Head of caudate nucleus (tissue), 42 donors: ENCODE data around the gene NEMP1.

ENCODE experiments used
- DNase-seq, 42 donors: peaks; one replicate each; pipeline versions ENCODE4 v3.0.0 to v3.0.0-alpha.2; 2020 to 2021; ENCODE audit warnings: mixed read lengths in 7 of 42
- intact Hi-C: fragments of 100-400 bp; cut with DNase I; formaldehyde crosslinking; loops from one replicate; pipeline ENCODE4 v1.15.0; 2022

NEMP1 gene

DNA sequence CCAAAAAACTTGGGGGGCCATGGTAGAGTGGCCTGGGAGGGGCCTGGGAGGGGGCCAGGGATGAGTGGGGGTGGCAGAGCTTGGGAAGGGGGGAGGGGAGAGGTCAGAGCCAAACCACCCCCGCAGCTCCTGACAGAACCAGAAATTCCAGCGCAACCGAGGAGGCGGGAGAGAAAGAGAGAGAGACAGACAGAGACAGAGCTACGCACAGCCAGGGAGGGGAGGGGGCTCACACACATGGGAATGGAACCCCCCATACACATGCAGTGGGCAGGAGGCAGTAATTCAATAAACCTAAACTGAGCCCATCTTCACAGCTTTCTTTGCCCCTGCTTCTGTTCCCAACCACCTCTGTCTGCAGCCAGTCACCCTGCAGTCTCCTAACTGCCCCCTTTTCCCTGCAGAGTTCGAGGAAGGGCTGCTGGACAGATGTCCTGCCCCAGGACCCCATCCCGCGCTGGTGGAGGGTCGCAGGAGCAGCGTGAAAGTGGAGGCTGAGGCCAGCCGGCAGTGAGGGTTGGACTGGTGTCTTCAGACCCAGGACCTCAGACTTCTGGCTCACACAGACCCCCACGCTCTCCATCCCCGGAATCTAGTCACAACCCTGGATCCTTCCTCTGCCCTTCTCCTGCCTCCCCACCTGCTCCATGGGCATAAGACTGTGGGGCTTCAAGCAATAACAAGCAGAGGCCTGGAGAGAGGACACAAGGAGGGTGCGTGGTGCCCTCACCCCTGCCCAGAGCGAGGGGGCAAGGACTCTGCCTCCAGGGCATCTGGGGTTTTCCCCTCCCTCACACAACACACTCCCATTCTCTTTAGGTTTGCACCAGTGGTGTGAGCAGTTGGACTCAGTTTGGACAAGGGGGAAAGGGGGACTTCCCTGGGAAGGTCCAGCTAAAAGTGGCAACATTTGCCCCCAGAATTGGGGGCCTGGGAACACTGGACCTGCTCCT is 15.9 kb upstream of the NEMP1 start:
- intact Hi-C loops = no loop called here
- peak in 12 of 42 donors; percentile 19 to 73 (median 39) for DNase-seq

DNA sequence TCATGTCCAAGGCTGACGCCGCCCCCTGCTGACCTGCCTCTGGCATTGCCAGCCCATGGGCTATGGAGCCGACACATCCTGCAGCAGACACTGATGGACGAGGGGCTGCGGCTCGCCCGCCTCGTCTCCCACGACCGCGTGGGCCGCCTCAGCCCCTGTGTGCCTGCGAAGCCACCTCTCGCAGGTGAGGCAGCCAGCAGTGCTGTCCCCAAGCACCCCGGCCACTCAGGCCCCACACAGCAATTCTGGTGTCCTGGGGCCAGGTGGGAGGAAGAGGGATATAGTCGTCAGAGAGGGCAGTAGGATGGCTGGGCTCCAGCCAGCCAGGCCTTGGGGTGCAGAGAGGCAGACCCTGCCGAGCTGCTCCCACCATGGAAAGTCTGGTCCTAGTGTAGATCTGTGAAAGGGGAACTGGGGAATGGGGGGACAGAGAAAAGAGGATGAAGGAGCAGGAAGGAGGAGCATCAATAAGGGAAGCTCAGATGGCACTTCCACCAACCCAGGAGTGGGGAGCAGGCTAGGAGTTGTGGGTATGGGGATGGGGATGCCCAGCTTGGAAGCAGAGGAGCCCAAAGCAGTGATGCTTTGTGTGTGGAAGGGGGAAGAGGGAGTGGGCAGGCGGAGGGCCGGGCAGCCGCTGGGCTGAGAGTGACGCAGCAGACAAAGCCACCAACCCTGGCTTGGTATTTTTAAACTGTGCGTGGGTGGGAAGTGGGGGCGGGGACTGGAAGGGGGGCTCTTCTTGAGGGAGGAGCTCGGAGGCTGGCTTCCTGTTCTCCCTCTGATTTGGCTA is 15.0 kb upstream of the NEMP1 start:
- DNase-seq = peak in 40 of 42 donors; percentile 24 to 81 (median 56)
- intact Hi-C loops = no loop called here

DNA sequence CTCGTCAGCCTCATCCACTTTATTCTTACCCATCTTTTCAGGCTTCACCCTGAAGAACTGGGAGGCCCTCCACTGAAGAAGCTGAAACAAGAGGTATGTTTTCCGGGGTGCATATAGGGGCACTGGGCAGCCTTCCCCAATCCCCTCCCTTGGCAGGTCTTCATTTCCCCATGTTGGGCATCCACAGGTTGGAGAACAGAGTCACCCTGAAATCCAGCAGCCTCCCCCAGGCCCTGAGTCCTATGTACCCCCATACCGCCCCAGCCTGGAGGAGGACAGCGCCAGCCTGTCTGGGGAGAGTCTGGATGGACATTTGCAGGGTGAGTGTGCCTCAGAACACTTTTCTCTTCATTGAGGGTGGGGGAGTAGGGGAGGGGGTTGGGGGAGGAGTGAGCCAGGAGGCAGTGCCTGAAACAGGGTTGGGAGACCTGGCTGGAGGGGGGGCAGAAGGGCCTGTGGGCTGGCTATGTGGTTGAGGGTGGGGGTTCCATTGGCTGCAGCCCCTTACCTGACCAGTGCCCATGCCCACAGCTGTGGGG is 14.4 kb upstream of the NEMP1 start:
- peak in 1 of 42 donors; percentile 41 for DNase-seq
- intact Hi-C loops = no loop called here

DNA sequence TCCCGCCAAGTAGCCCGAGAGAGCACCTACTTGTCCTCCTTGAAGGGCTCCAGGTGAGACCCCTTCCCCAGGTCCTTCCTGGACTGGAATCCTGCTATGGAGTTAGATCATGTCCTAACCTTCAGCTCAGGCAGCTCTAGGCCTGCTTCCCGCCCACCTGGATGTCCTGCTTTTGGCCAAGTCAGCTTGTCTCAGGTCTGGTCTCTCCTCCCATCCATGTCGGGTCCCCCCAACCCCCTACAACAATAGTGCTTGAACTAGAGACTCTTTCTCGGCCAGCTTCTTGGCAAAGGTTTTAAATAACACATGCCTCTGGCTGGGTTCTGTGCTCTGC is 13.9 kb upstream of the NEMP1 start:
- peak in 2 of 42 donors; percentile 2 to 45 for DNase-seq
- intact Hi-C loops = no loop called here

DNA sequence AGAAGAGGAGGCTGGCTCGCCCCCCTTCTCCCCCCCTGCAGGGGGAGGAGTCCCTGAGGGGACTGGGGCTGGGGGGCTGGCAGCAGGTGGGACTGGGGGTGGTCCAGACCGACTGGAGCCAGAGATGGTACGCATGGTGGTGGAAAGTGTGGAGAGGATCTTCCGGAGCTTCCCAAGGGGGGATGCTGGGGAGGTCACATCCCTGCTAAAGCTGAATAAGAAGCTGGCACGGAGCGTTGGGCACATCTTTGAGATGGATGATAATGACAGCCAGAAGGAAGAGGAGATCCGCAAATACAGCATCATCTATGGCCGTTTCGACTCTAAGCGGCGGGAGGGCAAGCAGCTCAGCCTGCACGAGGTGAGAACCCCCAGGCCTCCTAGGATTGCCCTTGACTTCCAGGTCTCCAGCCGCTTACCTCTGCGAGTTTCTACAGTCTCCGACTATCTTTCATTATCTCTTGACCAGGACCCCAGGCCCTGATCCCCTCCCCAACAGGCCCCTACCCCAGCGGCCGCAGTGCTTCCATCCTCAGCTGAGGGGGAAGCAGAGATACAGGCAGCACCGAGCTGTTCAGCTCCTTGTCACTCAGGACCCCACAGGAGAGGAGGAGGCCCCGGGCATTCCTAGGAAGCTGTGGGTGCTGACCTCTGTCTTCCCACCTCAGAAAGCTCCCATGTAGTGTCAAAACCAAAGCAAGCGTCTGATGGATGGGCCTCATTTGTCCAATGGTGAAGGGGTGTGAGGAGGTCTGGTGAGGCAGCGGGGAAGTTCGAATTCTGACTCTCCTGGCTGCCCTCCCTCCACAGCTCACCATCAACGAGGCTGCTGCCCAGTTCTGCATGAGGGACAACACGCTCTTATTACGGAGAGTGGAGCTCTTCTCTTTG is 13.3 kb upstream of the NEMP1 start:
- intact Hi-C loops = no loop called here
- DNase-seq = peak in 1 of 42 donors; percentile 7

DNA sequence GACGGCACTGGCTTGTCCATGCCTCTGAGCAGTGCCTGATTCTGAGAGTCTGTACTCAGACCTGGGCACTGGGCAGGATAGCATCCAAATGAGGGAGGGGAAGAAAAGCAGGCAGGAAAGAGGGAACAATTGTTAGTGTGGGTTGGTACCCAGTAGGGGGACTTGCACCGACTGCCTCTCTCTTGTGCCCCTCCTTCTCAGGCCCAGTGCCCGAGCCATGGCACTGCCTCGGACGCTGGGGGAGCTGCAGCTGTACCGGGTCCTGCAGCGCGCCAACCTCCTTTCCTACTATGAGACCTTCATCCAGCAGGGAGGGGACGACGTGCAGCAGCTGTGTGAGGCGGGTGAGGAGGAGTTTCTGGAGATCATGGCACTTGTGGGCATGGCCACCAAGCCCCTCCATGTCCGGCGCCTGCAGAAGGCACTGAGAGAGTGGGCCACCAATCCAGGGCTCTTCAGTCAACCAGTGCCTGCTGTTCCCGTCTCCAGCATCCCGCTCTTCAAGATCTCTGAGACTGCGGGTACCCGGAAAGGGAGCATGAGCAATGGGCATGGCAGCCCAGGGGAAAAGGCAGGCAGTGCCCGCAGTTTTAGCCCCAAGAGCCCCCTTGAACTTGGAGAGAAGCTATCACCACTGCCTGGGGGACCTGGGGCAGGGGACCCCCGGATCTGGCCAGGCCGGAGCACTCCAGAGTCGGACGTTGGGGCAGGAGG is 12.5 kb upstream of the NEMP1 start:
- intact Hi-C loops = no loop called here
- peak; percentile 53 to 87 (median 76) for DNase-seq

DNA sequence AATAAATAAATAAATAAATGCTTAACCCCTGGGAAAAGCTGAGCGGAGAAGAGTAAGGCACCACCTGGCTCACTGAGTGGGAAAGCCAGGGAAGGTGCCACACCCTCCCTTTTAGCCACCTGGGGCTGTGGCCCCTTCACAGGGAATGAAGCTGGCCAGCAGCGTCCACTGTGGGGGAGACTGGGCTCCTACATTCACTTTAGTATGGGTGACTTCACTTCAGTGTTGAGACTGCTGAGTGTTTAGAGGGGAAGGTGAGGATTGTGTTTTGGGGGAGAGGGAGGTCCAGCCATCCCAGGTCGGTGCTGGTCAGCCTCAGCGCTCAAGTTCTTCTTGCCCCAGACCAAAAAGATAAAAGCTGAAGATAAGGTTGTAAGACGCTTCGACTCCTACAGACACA is 11.9 kb upstream of the NEMP1 start:
- DNase-seq = peak in 1 of 42 donors; percentile 1
- intact Hi-C loops = no loop called here

DNA sequence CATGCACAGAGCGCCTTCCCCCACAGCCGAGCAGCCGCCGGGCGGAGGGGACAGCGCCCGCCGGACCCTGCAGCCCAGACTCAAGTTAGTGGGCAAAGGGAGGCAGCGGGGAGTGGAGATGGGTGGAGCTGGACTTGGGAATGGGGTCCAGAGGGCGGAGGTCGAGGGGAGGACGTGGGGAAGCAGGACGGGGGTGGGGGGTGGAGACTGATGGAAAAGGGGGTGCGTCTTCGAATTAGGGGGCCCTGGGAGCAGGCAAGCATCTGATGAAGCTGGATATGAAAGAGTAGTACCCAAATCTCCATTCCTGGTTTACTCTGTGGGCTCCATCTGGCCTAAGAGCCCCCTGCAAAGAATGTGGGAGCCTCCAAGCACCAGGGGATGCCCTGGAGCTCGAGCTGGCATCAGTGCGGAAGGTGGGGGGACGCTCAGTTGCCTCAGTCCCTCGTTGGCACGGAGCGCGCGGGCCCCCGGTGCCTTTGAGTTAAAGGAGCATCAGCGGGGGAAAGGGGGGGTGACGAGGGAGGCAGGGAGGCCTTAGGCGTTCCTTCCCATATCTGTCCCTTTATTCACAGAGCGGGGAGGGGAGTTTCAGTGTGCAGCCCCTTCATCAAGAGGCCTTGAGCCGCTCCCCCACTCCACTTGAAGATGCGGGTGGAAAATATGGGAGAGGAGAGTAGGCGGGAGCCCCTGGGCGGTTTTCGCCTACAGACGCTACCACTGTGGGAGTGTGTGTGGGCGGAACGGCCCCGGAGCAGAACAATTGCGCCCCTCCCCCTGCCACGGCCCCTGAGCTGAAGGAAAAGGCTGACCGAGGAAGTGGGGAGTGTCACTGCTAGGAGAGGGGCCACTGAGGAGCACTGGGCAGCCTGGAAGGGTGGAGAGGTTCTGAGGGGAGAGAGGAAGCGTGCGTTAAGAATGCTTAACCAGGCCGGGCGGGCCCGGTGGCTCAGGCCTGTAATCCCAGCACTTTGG is 11.0 kb upstream of the NEMP1 start:
- intact Hi-C loops = no loop called here
- peak in 41 of 42 donors; percentile 31 to 84 (median 65) for DNase-seq

DNA sequence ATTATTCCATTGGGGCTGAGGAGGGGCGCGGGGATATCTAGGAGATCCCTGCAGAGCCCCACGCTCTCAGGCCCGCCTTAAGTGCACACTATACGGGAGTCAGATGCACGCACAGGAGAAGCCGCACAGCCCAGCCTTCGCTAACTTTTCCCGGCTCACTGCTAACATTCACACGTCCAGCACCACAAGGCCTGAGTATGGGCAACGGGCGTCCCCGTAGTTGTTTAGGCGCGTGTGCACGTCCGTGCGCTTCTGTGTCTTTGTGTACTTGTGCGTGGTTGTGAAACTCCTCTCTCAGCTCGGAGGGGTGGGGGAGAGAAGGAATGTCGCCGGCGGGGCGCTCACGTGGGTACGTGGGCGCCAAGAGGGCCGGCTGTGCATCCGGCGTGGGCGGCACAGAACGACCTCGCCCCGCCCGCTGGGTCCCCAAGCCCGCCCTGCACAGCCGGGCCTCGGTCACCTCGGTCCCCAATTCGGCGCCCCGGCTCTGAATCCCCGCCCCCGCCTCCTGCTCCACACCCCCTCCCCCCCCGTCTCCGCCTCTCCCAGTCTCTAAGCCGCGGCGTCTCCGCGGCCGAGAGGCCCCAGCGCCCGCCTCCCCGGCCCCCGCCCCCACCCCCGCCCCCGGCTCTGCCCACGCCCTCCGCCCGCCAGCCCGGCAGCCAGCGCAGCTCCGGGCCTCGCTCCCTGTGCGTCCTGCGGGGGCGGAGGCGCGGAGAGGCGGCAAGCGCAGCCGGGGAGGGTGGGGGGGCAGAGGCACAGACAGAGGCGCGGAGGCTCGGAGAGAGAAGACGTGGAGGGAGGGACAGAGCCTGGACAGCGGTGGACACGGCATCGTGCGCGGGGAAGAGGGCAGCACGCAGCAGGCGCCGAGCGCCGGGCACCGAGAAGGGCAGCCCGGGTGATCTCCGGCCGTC is 10.0 kb upstream of the NEMP1 start, which contains the start of gene NAB2:
NAB2 (plus strand) TSS at position 761 of the 917 bp plus-strand sequence. CDS start 158 bp downstream, outside the sequence.
- DNase-seq = peak; percentile 71 to 96 (median 90)
- intact Hi-C loops = no loop called here

DNA sequence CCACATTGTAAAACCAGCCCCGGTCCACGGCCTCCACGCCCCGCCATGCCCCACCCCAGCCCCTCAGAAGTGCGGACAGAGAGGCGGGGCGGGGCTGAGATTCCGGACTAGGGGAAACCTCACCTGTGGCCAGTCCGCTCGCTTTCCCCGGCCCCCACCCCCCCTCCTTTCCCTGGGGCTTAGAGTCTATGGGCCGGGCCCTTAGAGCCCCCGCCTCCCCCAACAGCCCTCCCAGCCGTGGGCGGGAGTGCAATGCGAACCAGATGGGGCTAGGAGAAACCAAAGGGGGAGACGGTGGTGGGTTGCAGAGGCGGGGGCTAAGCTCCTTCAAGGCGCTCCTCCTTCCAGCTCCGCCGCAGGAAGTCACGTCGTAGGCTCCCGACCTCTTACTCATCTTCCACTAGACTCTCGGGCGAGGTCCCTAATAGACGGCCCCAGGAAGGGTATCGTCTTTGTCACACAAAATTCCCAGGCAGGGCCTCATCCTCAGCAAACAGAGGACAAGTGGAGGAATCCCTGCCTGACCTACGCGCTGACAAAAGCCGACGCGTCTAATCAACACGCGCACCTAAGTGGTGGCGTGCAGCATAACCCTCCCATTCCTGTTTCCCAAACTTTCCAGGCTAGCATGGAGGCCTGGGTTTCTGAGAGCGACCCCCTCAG is 9.2 kb upstream of the NEMP1 start:
- intact Hi-C loops = no loop called here
- peak in 38 of 42 donors; percentile 27 to 81 (median 56) for DNase-seq

DNA sequence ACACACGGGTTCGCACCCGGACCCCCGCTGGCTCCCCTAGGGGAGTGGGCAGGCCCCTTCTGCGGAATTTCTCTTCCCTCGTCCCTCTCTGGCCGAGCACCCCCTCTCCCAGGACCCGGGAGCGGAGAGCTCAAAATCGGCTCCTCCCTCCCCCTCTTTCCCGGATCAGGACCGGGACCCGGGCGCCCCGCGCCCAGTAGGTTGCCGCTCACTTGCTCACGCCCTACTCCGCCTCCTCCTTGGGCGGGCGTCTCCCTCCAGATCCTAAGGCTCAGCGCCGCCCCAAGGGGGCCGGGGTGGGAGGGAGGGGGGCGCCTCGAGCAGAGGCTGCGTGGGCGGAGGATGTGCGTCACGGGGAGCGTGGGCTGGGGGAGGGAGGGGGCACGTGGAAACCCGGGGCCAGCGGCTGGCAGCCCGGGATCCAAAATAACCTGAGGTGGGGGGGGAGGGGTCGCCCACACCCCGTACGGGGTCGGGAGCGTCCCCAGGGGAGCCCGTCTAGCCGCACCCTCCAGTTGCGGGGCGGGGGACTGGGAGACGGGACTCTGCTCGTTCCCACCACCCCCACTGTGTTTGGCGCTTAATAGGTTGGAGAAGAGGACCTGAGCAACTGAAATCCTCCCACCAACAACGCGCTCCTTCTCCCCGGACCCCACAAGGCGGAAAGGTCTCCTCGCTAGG is 8.6 kb upstream of the NEMP1 start:
- intact Hi-C loops = no loop called here
- DNase-seq = peak; percentile 29 to 89 (median 75)

DNA sequence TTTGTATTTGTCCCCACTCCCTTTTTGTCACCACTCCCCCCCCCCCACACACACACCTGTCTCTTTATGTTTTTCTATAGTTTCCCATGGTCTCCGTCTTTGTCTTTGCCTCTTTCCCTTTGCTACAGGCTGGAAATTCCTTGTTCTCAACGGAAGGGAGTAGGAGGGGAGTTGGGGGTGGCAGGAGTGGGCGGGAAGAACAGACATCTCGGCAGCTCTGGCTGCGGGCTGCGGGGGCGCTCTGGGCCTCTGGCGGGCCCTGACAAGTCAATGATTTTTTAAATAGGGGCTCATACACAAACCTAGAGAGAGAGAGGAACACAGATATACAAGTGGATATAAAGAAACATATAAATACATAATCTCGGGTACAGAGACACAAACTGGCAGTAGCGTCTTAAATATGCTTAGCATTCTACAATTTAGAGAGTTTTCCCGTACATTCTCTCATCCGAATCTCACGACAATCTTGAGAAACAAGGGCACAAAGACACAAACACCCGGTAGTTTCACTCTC is 8.0 kb upstream of the NEMP1 start:
- peak; percentile 59 to 93 (median 81) for DNase-seq

DNA sequence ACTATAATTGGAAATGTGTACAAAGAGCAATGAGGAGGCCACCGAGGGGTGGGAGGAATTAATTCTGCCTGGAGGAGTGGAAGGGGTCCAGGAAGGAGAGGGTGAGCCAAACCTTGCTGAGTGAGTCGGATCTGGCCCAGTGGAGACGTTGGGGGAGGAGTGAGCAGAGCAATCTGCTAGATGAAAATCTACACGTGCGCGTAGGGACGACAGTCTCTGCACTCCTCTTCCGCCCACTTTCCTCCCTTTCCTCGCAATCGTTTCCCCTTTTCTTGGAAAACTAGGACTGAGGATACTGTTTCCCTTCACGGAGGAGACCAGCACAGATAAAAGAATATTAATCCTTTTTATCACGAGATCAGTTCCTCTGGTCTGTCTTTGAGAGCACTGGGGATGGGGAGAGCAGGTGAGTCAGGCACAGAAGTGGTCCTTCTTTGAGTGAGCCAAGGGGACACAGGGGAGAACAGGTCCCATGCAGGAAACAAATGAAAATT is 7.5 kb upstream of the NEMP1 start:
- peak in 14 of 42 donors; percentile 24 to 69 (median 35) for DNase-seq
- intact Hi-C loops = no loop called here

More for the DNA sequence above, 8.0 kb upstream of the NEMP1 start:
- intact Hi-C loops = no loop called here

DNA sequence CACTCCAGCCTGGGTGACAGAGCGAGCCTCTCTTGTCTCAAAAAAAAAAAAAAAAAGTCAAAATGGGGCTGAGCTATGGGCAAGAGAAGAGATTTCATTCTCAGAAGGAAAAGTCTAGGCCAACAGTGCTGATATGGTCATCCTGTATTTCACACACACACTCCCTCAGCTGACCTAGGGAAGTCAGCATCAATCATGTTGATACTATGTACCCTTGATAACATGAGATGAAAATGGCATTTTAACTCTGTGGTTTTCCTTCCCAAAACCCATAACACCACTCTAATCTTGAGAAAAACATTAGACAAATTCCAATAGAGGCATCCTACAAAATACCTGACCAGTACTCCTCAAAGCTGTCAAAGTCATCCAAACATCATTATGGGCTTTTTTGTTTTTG is 2.3 kb upstream of the NEMP1 start:
- no peak for DNase-seq
- intact Hi-C loops = no loop called here
